HepG2 (cell line): Measurements from ENCODE around the gene VTI1B. TPM values are rescaled to one million over a fixed set of nuclear protein-coding genes. Genes with fewer than 3 reads are reported as not detected.

Experiments
- CENPBD1 ChIP-seq: sonication (generic); formaldehyde crosslinking; IDR thresholded peaks from 2 replicates; pipeline ENCODE4 v1.8.0; 2022; ENCODE audit warnings: missing genetic modification reagents, low read depth, mild to moderate bottlenecking, borderline replicate concordance
- CERS6 ChIP-seq: sonication (generic); formaldehyde crosslinking; IDR thresholded peaks from 2 replicates; pipeline ENCODE4 v1.5.0; 2020; ENCODE audit warnings: missing genetic modification reagents
- KDM4B ChIP-seq: sonication (generic); formaldehyde crosslinking; IDR thresholded peaks from 2 replicates; pipeline ENCODE4 v1.4.0; 2020; ENCODE audit warnings: missing genetic modification reagents
- MAFF ChIP-seq: IDR thresholded peaks from 2 replicates; pipeline ENCODE4 v1.6.1; 2011; ENCODE audit warnings: low read depth, low read length, improper control_type of control experiment
- MTA1 ChIP-seq: sonication (generic); formaldehyde crosslinking; IDR thresholded peaks from 2 replicates; pipeline ENCODE4 v1.4.0; 2020; ENCODE audit warnings: missing genetic modification reagents, mild to moderate bottlenecking, borderline replicate concordance
- NR2F6 ChIP-seq, 2 experiments: IDR thresholded peaks; 2 replicates each; pipeline ENCODE4 v1.6.1; 2016; ENCODE audit warnings: antibody characterized with exemption in 1 of 2, mild to moderate bottlenecking in 1 of 2
- TEAD3 ChIP-seq: optimal IDR thresholded peaks from 2 replicates; pipeline ENCODE3; 2016; ENCODE audit warnings: borderline replicate concordance
- ZBTB1 ChIP-seq: sonication (generic); formaldehyde crosslinking; IDR thresholded peaks from 2 replicates; pipeline ENCODE4 v1.4.0; 2020; ENCODE audit warnings: missing genetic modification reagents, borderline replicate concordance
- ZMAT3 ChIP-seq: sonication (generic); formaldehyde crosslinking; conservative IDR thresholded peaks from 2 replicates; pipeline ENCODE4 v1.7.0; 2021; ENCODE audit warnings: missing genetic modification reagents
- ZNF3 ChIP-seq: IDR thresholded peaks from 2 replicates; pipeline ENCODE4 v1.7.0; 2017; ENCODE audit warnings: inconsistent platforms
- ZNF430 ChIP-seq: sonication (generic); formaldehyde crosslinking; IDR thresholded peaks from 2 replicates; pipeline ENCODE4 v1.9.0; 2021; ENCODE audit warnings: mild to moderate bottlenecking, missing genetic modification reagents
- polyA plus RNA-seq, 8 experiments: library from polyadenylated mRNA; depleted of rRNA in 3 of 8; stranded (reverse) in 7 of 8; unstranded in 1 of 8; fragments of >200 nt; fragmentation: Illumina TruSeq in 4 of 8; extraction: Trizol in 4 of 8; gene quantifications; 2 replicates each; pipeline versions ENCODE4 v1.2.1 to v1.2.3, GENCODE V29; 2011 to 2016; ENCODE audit warnings: low read depth in 4 of 8, missing spikeins in 1 of 8, mixed read lengths in 1 of 8; ENCODE audit not compliant: insufficient read depth in 1 of 8
- total RNA-seq, 5 experiments: library from RNA; depleted of rRNA; stranded (reverse); fragments of >200 nt; fragmentation: Illumina TruSeq; extraction: Trizol; gene quantifications; 2 replicates each; pipeline ENCODE4 v1.2.3, GENCODE V29; 2016; ENCODE audit warnings: low read depth in 1 of 5
- TF ChIP-seq, protein P1 (sequence below): IDR thresholded peaks from 2 replicates; pipeline ENCODE4 v1.6.1; 2016; ENCODE audit warnings: missing biosample characterization, missing genetic modification reagents, low read depth
- TF ChIP-seq, protein P2 (sequence below): sonication (generic); formaldehyde crosslinking; IDR thresholded peaks from 2 replicates; pipeline ENCODE4 v1.8.1; 2023; ENCODE audit warnings: mild to moderate bottlenecking, missing genetic modification reagents
- TF ChIP-seq, protein P3 (sequence below): sonication (generic); formaldehyde crosslinking; IDR thresholded peaks from 2 replicates; pipeline ENCODE4 v1.5.1; 2020; ENCODE audit warnings: mild to moderate bottlenecking, moderate library complexity, missing genetic modification reagents
- TF ChIP-seq, protein P4 (sequence below): sonication (generic); formaldehyde crosslinking; conservative IDR thresholded peaks from 2 replicates; pipeline ENCODE4 v1.5.0; 2020; ENCODE audit warnings: missing genetic modification reagents

VTI1B gene
- total and polyA plus RNA-seq, 2 of the 13 experiments (the other 11 are each of a cell fraction or from before 2014, with no cell fraction given): 39.0 to 103 TPM

DNA sequence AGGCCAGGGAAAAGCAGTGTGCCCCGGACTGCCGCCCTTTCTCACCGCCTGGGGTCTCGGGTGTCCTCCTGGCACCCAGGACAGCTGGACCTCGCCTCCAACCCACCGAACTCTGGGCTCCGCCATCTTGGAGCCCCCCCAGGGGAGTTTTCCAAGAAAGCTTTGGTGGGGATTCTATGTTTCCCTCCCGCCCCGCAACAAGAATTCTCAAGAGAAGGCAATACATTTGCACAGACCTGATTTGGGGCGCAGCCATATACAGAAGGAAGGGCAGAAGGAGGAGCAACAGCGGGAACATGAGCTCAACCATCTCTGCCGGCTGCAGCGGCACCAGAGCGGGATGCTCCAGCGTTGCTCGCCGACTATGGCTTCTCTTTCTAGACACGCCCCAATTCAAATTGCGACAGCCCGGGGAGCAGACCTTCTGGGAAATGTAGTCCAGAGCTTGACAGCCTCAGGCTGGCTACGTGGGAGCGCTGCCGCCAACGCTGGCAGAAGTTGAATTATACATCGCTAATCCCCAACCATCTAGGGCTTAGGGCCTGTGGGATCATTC is 21.0 kb upstream of the VTI1B start, which contains the start of gene RDH11 (continued):
- TF ChIP-seq, protein P1, sequence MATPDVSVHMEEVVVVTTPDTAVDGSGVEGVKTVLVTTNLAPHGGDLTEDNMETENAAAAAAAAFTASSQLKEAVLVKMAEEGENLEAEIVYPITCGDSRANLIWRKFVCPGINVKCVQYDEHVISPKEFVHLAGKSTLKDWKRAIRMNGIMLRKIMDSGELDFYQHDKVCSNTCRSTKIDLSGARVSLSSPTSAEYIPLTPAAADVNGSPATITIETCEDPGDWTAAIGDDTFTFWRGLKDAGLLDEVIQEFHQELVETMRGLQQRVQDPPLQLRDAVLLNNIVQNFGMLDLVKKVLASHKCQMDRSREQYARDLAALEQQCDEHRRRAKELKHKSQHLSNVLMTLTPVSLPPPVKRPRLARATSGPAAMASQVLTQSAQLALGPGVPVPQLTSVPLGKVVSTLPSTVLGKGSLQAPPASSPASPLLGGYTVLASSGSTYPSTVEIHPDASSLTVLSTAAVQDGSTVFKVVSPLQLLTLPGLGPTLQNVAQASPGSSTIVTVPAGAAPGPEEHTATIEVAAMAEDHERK (CRISPR knock-in tag): no peak
- TF ChIP-seq, protein P2, sequence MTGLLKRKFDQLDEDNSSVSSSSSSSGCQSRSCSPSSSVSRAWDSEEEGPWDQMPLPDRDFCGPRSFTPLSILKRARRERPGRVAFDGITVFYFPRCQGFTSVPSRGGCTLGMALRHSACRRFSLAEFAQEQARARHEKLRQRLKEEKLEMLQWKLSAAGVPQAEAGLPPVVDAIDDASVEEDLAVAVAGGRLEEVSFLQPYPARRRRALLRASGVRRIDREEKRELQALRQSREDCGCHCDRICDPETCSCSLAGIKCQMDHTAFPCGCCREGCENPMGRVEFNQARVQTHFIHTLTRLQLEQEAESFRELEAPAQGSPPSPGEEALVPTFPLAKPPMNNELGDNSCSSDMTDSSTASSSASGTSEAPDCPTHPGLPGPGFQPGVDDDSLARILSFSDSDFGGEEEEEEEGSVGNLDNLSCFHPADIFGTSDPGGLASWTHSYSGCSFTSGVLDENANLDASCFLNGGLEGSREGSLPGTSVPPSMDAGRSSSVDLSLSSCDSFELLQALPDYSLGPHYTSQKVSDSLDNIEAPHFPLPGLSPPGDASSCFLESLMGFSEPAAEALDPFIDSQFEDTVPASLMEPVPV (CRISPR knock-in tag): no peak
- TF ChIP-seq TEAD3 (CRISPR knock-in tag) (no peak), CENPBD1 (CRISPR knock-in tag) (no peak), ZBTB1 (no peak), MTA1 (CRISPR knock-in tag) (no peak), ZNF430 (no peak), CERS6 (CRISPR knock-in tag) (no peak), KDM4B (CRISPR knock-in tag) (0 out of 2 replicates have a peak, but pooled peaks have one; percentile 17), ZNF3 (CRISPR knock-in tag) (no peak), NR2F6 (IDR thresholded peaks at IDR 0.05) (no peak), NR2F6 (CRISPR knock-in tag; IDR thresholded peaks at IDR 0.05) (0 out of 2 replicates have a peak, but pooled peaks have one; percentile 11), MAFF (no peak), ZMAT3 (CRISPR knock-in tag) (no peak)
- TF ChIP-seq, protein P3, sequence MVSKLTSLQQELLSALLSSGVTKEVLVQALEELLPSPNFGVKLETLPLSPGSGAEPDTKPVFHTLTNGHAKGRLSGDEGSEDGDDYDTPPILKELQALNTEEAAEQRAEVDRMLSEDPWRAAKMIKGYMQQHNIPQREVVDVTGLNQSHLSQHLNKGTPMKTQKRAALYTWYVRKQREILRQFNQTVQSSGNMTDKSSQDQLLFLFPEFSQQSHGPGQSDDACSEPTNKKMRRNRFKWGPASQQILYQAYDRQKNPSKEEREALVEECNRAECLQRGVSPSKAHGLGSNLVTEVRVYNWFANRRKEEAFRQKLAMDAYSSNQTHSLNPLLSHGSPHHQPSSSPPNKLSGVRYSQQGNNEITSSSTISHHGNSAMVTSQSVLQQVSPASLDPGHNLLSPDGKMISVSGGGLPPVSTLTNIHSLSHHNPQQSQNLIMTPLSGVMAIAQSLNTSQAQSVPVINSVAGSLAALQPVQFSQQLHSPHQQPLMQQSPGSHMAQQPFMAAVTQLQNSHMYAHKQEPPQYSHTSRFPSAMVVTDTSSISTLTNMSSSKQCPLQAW: no peak; the same call in 1 of the 2 replicates
- TF ChIP-seq, protein P4, sequence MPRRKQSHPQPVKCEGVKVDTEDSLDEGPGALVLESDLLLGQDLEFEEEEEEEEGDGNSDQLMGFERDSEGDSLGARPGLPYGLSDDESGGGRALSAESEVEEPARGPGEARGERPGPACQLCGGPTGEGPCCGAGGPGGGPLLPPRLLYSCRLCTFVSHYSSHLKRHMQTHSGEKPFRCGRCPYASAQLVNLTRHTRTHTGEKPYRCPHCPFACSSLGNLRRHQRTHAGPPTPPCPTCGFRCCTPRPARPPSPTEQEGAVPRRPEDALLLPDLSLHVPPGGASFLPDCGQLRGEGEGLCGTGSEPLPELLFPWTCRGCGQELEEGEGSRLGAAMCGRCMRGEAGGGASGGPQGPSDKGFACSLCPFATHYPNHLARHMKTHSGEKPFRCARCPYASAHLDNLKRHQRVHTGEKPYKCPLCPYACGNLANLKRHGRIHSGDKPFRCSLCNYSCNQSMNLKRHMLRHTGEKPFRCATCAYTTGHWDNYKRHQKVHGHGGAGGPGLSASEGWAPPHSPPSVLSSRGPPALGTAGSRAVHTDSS (CRISPR knock-in tag): no peak
